Hepatocyte (in vitro differentiated cells): ENCODE measurements around the gene ANKRD40CL. TPM values are rescaled to one million over a fixed set of nuclear protein-coding genes. Genes with fewer than 3 reads are reported as not detected.

ENCODE experiments used
- DNase-seq: peaks from one replicate; pipeline ENCODE4 v3.0.0-alpha.2; 2016; ENCODE audit warnings: low spot score
- H2AFZ ChIP-seq: fragments of 200-600 bp; sonication (generic); 2 replicates; pipeline ENCODE4 v1.6.0; 2016; ENCODE audit warnings: antibody characterized with exemption, mild to moderate bottlenecking
- H3K27ac ChIP-seq: fragments of 200-600 bp; sonication (generic); 2 replicates; pipeline ENCODE4 v1.5.1; 2016; ENCODE audit warnings: mild to moderate bottlenecking
- H3K27me3 ChIP-seq: fragments of 200-600 bp; sonication (generic); 2 replicates; pipeline ENCODE4 v1.6.1; 2016
- H3K36me3 ChIP-seq: fragments of 200-600 bp; sonication (generic); replicated peaks from 2 replicates; pipeline ENCODE4 v1.5.1; 2016; ENCODE audit warnings: low read depth; ENCODE audit not compliant: insufficient read depth
- H3K4me1 ChIP-seq: fragments of 200-600 bp; sonication (generic); 2 replicates; pipeline ENCODE4 v1.5.1; 2016; ENCODE audit warnings: mild to moderate bottlenecking, moderate library complexity; ENCODE audit not compliant: insufficient read depth
- H3K4me2 ChIP-seq: fragments of 200-600 bp; sonication (generic); 2 replicates; pipeline ENCODE4 v1.6.0; 2016
- H3K4me3 ChIP-seq: fragments of 200-600 bp; sonication (generic); 2 replicates; pipeline ENCODE4 v1.5.1; 2016; ENCODE audit warnings: mild to moderate bottlenecking
- H3K79me2 ChIP-seq: fragments of 200-600 bp; sonication (generic); 2 replicates; pipeline ENCODE4 v1.6.0; 2017; ENCODE audit warnings: mild to moderate bottlenecking
- H3K9me2 ChIP-seq: fragments of 200-600 bp; sonication (generic); replicated peaks from 2 replicates; pipeline ENCODE4 v1.6.0; 2017; ENCODE audit warnings: mild to moderate bottlenecking; ENCODE audit not compliant: insufficient read depth
- H3K9me3 ChIP-seq: fragments of 200-600 bp; sonication (generic); 2 replicates; pipeline ENCODE4 v1.5.1; 2016; ENCODE audit warnings: low read depth, mild to moderate bottlenecking
- H4K20me1 ChIP-seq: fragments of 200-600 bp; sonication (generic); 2 replicates; pipeline ENCODE4 v1.6.0; 2016; ENCODE audit warnings: mild to moderate bottlenecking; ENCODE audit not compliant: insufficient read depth, poor library complexity, severe bottlenecking
- EZH2 ChIP-seq: fragments of 200-600 bp; sonication (generic); IDR thresholded peaks from 2 replicates; pipeline ENCODE4 v1.6.1; 2016; ENCODE audit warnings: antibody characterized with exemption, mild to moderate bottlenecking, borderline replicate concordance
- EZH2phosphoT487 ChIP-seq: fragments of 200-600 bp; sonication (generic); IDR thresholded peaks from one replicate; pipeline ENCODE4 v1.6.1; 2018; ENCODE audit warnings: antibody characterized with exemption, mild to moderate bottlenecking, low read depth, moderate library complexity; ENCODE audit not compliant: unreplicated experiment, severe bottlenecking
- WGBS: methylation state at CpG from one replicate; pipeline ENCODE4 v1.1.6; 2016; ENCODE audit warnings: low lambda C conversion rate; ENCODE audit errors: missing lambda C conversion rate; 5-methylcytosine and 5-hydroxymethylcytosine counted together
- polyA plus RNA-seq: library from polyadenylated mRNA; unstranded; fragments of >200 nt; fragmentation: Nextera tagmentation; extraction: Ambion mirVana; gene quantifications from 2 replicates; pipeline ENCODE4 v1.2.1, GENCODE V29; 2016
- total RNA-seq: library from RNA; depleted of rRNA; stranded (reverse); fragments of >200 nt; gene quantifications from 2 replicates; pipeline ENCODE4 v1.2.3, GENCODE V29; 2014
- TF ChIP-seq, protein P1 (sequence below): fragments of 200-600 bp; sonication (generic); IDR thresholded peaks from 2 replicates; pipeline ENCODE4 v1.5.1; 2016; ENCODE audit warnings: antibody characterized with exemption, mild to moderate bottlenecking; ENCODE audit not compliant: poor library complexity

ANKRD40CL gene, protein sequence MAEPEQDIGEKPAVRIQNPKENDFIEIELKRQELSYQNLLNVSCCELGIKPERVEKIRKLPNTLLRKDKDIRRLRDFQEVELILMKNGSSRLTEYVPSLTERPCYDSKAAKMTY
- total RNA-seq = 3.3 and 4.2 TPM in 2 replicates
- polyA plus RNA-seq = 2.8 and 3.9 TPM in 2 replicates

DNA sequence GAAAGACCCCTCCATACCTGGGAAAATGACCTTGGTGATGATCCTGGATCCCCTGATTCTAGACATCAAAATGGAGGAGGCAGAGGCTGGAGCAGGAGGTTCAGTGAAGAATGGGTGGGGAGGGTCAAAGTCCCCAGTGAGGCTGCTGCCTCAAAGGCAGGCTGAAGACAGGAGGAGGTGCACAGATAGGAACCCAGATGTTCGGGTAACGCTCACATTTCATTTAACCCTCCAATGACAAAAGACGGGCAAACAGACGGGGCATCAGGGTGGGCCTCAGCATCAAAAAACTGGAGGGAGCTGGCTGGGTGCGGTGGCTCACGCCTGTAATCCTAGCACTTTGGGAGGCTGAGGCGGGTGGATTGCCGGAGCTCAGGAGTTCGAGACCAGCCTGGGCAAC, at the start of gene ANKRD40CL:
TSS of gene ANKRD40CL (minus strand) at position 73 of the 400 bp plus-strand sequence. CDS start 605 bp downstream, outside the sequence.
- H3K4me2 ChIP-seq = peak within 1 kb of the TSS; percentile 57
- 91% methylated on average over 9 of the region's 9 CpGs for WGBS
- peaks cover 35% of the 10 kb centered on the region for H3K4me1 ChIP-seq

DNA sequence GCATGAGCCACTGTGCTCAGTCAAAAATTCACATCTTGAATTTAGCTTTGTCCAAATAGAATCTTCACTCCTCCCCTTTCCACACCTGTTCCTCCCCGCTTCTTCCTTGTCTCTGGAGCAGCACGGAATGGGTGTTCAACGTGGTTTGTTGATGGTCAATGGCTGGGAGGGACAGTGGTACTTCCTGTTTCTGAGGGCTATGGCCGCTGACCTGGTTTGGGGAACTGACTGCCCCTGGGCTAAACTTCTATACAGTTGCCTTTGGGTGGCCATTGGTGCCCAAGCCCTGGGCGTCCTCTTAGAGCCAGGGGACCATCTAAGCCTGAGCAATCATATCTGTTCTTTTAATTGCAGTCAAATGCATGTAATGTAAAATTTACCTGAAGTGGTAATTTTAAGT, 49.0 kb upstream of the ANKRD40CL start:
- no peaks in the 10 kb centered on the region for H3K79me2 ChIP-seq
- H3K4me3 ChIP-seq = no peak overlapping the region
- H3K27ac ChIP-seq = no peak overlapping the region
- no peaks in the 10 kb centered on the region for H3K27me3 ChIP-seq
- DNase-seq = no peak
- no peaks in the 10 kb centered on the region for H4K20me1 ChIP-seq
- H2AFZ ChIP-seq = no peak overlapping the region
- H3K4me2 ChIP-seq = no peak overlapping the region
- WGBS = 81% methylated on average over 5 of the region's 5 CpGs
- no peaks in the 10 kb centered on the region for H3K9me2 ChIP-seq
- no peak for TF ChIP-seq EZH2
- no peak for TF ChIP-seq EZH2phosphoT487
- TF ChIP-seq, protein P1, sequence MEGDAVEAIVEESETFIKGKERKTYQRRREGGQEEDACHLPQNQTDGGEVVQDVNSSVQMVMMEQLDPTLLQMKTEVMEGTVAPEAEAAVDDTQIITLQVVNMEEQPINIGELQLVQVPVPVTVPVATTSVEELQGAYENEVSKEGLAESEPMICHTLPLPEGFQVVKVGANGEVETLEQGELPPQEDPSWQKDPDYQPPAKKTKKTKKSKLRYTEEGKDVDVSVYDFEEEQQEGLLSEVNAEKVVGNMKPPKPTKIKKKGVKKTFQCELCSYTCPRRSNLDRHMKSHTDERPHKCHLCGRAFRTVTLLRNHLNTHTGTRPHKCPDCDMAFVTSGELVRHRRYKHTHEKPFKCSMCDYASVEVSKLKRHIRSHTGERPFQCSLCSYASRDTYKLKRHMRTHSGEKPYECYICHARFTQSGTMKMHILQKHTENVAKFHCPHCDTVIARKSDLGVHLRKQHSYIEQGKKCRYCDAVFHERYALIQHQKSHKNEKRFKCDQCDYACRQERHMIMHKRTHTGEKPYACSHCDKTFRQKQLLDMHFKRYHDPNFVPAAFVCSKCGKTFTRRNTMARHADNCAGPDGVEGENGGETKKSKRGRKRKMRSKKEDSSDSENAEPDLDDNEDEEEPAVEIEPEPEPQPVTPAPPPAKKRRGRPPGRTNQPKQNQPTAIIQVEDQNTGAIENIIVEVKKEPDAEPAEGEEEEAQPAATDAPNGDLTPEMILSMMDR = no peak
- H3K9me3 ChIP-seq = no peaks in the 10 kb centered on the region
- no peaks in the 10 kb centered on the region for H3K36me3 ChIP-seq
- H3K4me1 ChIP-seq = peaks cover 4% of the 10 kb centered on the region

More for the DNA sequence above, at the start of gene ANKRD40CL:
- H3K4me3 ChIP-seq = no peak within 1 kb of the TSS
- H3K36me3 ChIP-seq = no peaks in the 10 kb centered on the region
- DNase-seq = no peak
- TF ChIP-seq EZH2phosphoT487 = no peak
- no peaks in the 10 kb centered on the region for H3K9me3 ChIP-seq
- no peak within 1 kb of the TSS for H2AFZ ChIP-seq
- no peaks in the 10 kb centered on the region for H3K79me2 ChIP-seq
- H4K20me1 ChIP-seq = no peaks in the 10 kb centered on the region
- H3K27me3 ChIP-seq = no peaks in the 10 kb centered on the region
- no peaks in the 10 kb centered on the region for H3K9me2 ChIP-seq
- peak within 1 kb of the TSS; percentile 79 for H3K27ac ChIP-seq

DNA sequence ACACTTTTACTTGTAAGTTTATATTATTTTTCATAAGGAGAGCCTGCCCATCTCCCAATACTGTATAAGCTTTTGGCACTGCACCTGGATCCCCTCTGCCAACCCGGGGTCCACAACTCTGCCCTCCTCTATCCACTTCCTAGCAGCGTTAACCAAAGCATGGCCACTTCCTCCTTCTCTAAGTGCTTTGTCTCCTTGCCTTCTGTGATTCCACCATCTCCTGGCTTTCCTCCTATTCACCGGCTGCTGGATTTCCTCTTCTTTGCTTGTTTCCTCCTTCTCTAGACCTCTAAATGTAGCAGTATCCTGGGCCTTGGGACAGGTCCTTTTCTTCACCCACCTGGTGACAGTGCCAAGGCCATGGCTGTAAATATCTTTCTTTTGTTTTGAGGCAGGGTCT, 48.1 kb upstream of the ANKRD40CL start:
- Histone ChIP-seq H3K27ac (no peak overlapping the region), H3K79me2 (no peaks in the 10 kb centered on the region), H3K4me1 (peaks cover 4% of the 10 kb centered on the region), H4K20me1 (no peaks in the 10 kb centered on the region), H3K9me3 (no peaks in the 10 kb centered on the region), H3K4me2 (no peak overlapping the region), H3K27me3 (no peaks in the 10 kb centered on the region), H3K4me3 (no peak overlapping the region), H3K36me3 (no peaks in the 10 kb centered on the region), H3K9me2 (no peaks in the 10 kb centered on the region), H2AFZ (no peak overlapping the region)
- DNase-seq = no peak
- 88% methylated on average over 3 of the region's 3 CpGs for WGBS
- TF ChIP-seq, protein P1 = no peak
- TF ChIP-seq EZH2phosphoT487 = no peak
- TF ChIP-seq EZH2 = no peak

DNA sequence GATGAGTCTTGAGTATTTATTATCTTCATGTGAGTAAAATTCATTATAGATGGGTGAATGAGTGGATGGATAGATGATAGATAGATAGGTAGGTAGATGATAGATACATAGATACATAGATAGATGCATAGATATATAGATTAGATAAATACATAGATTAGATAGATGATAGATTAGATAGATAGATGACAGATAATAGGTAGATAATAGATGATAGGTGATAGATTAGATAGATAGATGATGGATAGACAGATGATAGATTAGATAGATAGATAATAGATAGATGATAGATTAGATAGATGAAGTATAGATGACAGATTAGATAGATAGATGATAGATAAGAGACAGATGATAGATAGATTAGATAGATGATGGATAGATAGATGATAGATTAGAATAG, 46.3 kb upstream of the ANKRD40CL start:
- TF ChIP-seq EZH2phosphoT487 (no peak), EZH2 (no peak)
- TF ChIP-seq, protein P1 = no peak
- no peaks in the 10 kb centered on the region for H3K79me2 ChIP-seq
- H3K4me2 ChIP-seq = no peak overlapping the region
- H3K4me3 ChIP-seq = no peak overlapping the region
- no peaks in the 10 kb centered on the region for H3K9me3 ChIP-seq
- no peaks in the 10 kb centered on the region for H3K27me3 ChIP-seq
- no peaks in the 10 kb centered on the region for H3K36me3 ChIP-seq
- H3K9me2 ChIP-seq = no peaks in the 10 kb centered on the region
- no peak overlapping the region for H2AFZ ChIP-seq
- DNase-seq = no peak
- no peak overlapping the region for H3K27ac ChIP-seq
- H3K4me1 ChIP-seq = peaks cover 4% of the 10 kb centered on the region
- H4K20me1 ChIP-seq = no peaks in the 10 kb centered on the region
